ENCODE measurements around the gene S100PBP.

S100PBP gene

GRCh38 chr1:32878183-32878582, 60.7 kb downstream of the S100PBP start:
- Histone ChIP-seq H3K36me3 (ENCODE audit: control insufficient read depth, insufficient read depth, low read length) (no peaks in the 10 kb centered on the region), H3K27me3 (replicated peaks; ENCODE audit: control insufficient read depth, insufficient read depth, low read length, poor library complexity, severe bottlenecking) (no peaks in the 10 kb centered on the region), H3K27ac (ENCODE audit: insufficient read depth, low read length, poor library complexity, severe bottlenecking) (no peak overlapping the region), H3K9me3 (ENCODE audit: control insufficient read depth, low read length) (no peaks in the 10 kb centered on the region), H3K4me1 (ENCODE audit: control insufficient read depth, insufficient read depth, low read length, poor library complexity, severe bottlenecking) (no peaks in the 10 kb centered on the region), H3K4me3 (ENCODE audit: insufficient read depth, low read depth, low read length, poor library complexity, severe bottlenecking) (no peak overlapping the region)
- no peak for DNase-seq

GRCh38 chr1:32878637-32879041, 61.2 kb downstream of the S100PBP start:
- Histone ChIP-seq H3K4me3 (ENCODE audit: insufficient read depth, low read depth, low read length, poor library complexity, severe bottlenecking) (no peak overlapping the region), H3K9me3 (ENCODE audit: control insufficient read depth, low read length) (no peaks in the 10 kb centered on the region), H3K27me3 (replicated peaks; ENCODE audit: control insufficient read depth, insufficient read depth, low read length, poor library complexity, severe bottlenecking) (no peaks in the 10 kb centered on the region), H3K36me3 (ENCODE audit: control insufficient read depth, insufficient read depth, low read length) (no peaks in the 10 kb centered on the region), H3K27ac (ENCODE audit: insufficient read depth, low read length, poor library complexity, severe bottlenecking) (no peak overlapping the region), H3K4me1 (ENCODE audit: control insufficient read depth, insufficient read depth, low read length, poor library complexity, severe bottlenecking) (no peaks in the 10 kb centered on the region)
- no peak for DNase-seq

GRCh38 chr1:32881291-32881690, 63.8 kb downstream of the S100PBP start:
- Histone ChIP-seq H3K27me3 (replicated peaks; ENCODE audit: control insufficient read depth, insufficient read depth, low read length, poor library complexity, severe bottlenecking) (peaks cover 8% of the 10 kb centered on the region), H3K4me1 (ENCODE audit: control insufficient read depth, insufficient read depth, low read length, poor library complexity, severe bottlenecking) (no peaks in the 10 kb centered on the region), H3K9me3 (ENCODE audit: control insufficient read depth, low read length) (no peaks in the 10 kb centered on the region), H3K36me3 (ENCODE audit: control insufficient read depth, insufficient read depth, low read length) (no peaks in the 10 kb centered on the region), H3K27ac (ENCODE audit: insufficient read depth, low read length, poor library complexity, severe bottlenecking) (no peak overlapping the region), H3K4me3 (ENCODE audit: insufficient read depth, low read depth, low read length, poor library complexity, severe bottlenecking) (no peak overlapping the region)
- DNase-seq, result no peak

DNA sequence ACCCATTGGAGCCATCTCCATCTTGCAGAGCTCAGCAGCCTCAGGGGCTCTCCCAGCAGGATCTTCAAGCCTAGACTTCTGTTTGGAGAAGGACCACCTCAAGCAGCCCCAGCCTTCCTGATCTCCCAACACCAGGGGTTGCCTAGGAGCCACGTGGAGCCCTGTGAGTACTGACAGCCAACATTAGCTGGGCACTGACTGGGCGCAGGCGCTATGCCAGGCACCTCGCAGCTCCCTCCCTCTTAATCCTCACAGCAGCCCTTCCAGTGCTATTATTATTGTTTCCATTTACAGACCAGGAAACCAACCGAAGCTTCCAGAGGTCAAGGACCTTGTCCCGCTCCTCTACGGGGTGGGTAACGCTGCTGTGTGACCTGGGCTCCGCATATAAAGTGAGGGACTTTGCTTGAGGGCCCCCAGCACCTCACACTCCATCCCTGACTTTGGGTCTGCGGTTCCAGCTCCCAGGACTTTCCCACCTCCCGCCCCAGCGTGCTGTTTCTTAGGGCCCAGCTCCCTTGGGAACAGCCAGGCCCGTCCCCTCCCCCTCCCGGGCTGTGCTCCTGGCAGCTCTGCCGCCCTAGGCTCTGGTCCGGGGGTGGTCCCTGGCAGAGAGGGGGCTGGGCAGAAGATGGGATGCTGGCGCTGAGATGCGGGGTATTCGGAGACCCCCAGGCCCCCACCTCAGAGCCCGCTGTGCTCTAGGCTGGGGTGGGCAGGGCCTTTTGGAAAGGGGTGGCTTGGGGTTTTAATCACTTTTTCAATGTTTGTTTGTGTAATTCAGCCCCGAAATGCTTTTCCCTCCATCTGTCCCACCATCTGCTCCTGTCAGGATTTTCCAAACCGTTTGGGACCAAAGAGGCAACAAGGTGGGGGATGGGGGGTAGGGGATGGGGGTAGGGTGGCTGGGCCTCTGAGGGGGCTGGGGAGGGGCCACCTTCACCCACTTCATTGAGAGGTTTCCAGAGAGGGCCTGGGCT, 64.7 kb downstream of the S100PBP start:
- Histone ChIP-seq H3K27ac (ENCODE audit: insufficient read depth, low read length, poor library complexity, severe bottlenecking) (no peak overlapping the region), H3K4me1 (ENCODE audit: control insufficient read depth, insufficient read depth, low read length, poor library complexity, severe bottlenecking) (peaks cover 3% of the 10 kb centered on the region), H3K4me3 (ENCODE audit: insufficient read depth, low read depth, low read length, poor library complexity, severe bottlenecking) (no peak overlapping the region), H3K9me3 (ENCODE audit: control insufficient read depth, low read length) (no peaks in the 10 kb centered on the region), H3K27me3 (replicated peaks; ENCODE audit: control insufficient read depth, insufficient read depth, low read length, poor library complexity, severe bottlenecking) (peaks cover 12% of the 10 kb centered on the region), H3K36me3 (ENCODE audit: control insufficient read depth, insufficient read depth, low read length) (no peaks in the 10 kb centered on the region)
- no peak for DNase-seq

- peaks cover 3% of the 10 kb centered on the region for H3K4me1 ChIP-seq (ENCODE audit: control insufficient read depth, insufficient read depth, low read length, poor library complexity, severe bottlenecking)
- DNase-seq, result no peak
- H3K4me3 ChIP-seq (ENCODE audit: insufficient read depth, low read depth, low read length, poor library complexity, severe bottlenecking), result no peak overlapping the region
- H3K27me3 ChIP-seq (replicated peaks; ENCODE audit: control insufficient read depth, insufficient read depth, low read length, poor library complexity, severe bottlenecking), result peaks cover 20% of the 10 kb centered on the region
- no peaks in the 10 kb centered on the region for H3K36me3 ChIP-seq (ENCODE audit: control insufficient read depth, insufficient read depth, low read length)
- no peaks in the 10 kb centered on the region for H3K9me3 ChIP-seq (ENCODE audit: control insufficient read depth, low read length)
- no peak overlapping the region for H3K27ac ChIP-seq (ENCODE audit: insufficient read depth, low read length, poor library complexity, severe bottlenecking)
Observed at GRCh38 chr1:32883338-32884031, 66.0 kb downstream of the S100PBP start.

DNA sequence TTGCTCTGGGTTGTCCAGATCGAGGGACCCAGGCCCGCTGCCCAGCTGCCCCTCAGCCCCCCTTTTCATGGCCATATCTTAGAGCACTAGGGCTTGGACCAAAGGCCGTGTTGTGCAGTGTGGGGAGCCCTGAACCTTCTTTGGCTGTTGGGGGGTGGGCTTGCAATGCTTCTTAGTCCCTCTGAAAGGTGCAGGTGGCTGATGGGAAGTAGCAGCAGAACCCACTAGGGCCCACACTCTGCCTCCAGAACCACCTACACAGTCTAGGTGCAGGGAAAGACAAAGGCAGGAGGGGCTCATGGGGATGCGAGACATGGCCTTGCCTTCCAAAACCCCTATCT, 66.5 kb downstream of the S100PBP start:
- H3K36me3 ChIP-seq (ENCODE audit: control insufficient read depth, insufficient read depth, low read length), result no peaks in the 10 kb centered on the region
- no peak for DNase-seq
- H3K27me3 ChIP-seq (replicated peaks; ENCODE audit: control insufficient read depth, insufficient read depth, low read length, poor library complexity, severe bottlenecking), result peaks cover 22% of the 10 kb centered on the region

GRCh38 chr1:32884726-32885125, 67.3 kb downstream of the S100PBP start:
- Histone ChIP-seq H3K27me3 (replicated peaks; ENCODE audit: control insufficient read depth, insufficient read depth, low read length, poor library complexity, severe bottlenecking) (peaks cover 22% of the 10 kb centered on the region), H3K27ac (ENCODE audit: insufficient read depth, low read length, poor library complexity, severe bottlenecking) (no peak overlapping the region), H3K9me3 (ENCODE audit: control insufficient read depth, low read length) (no peaks in the 10 kb centered on the region), H3K36me3 (ENCODE audit: control insufficient read depth, insufficient read depth, low read length) (no peaks in the 10 kb centered on the region), H3K4me3 (ENCODE audit: insufficient read depth, low read depth, low read length, poor library complexity, severe bottlenecking) (no peak overlapping the region), H3K4me1 (ENCODE audit: control insufficient read depth, insufficient read depth, low read length, poor library complexity, severe bottlenecking) (peaks cover 3% of the 10 kb centered on the region)
- no peak for DNase-seq

More for the DNA sequence above, 66.5 kb downstream of the S100PBP start:
- Histone ChIP-seq H3K4me3 (ENCODE audit: insufficient read depth, low read depth, low read length, poor library complexity, severe bottlenecking) (no peak overlapping the region), H3K4me1 (ENCODE audit: control insufficient read depth, insufficient read depth, low read length, poor library complexity, severe bottlenecking) (peaks cover 3% of the 10 kb centered on the region), H3K9me3 (ENCODE audit: control insufficient read depth, low read length) (no peaks in the 10 kb centered on the region), H3K27ac (ENCODE audit: insufficient read depth, low read length, poor library complexity, severe bottlenecking) (no peak overlapping the region)

- Histone ChIP-seq H3K9me3 (ENCODE audit: control insufficient read depth, low read length) (no peaks in the 10 kb centered on the region), H3K4me1 (ENCODE audit: control insufficient read depth, insufficient read depth, low read length, poor library complexity, severe bottlenecking) (peaks cover 3% of the 10 kb centered on the region), H3K4me3 (ENCODE audit: insufficient read depth, low read depth, low read length, poor library complexity, severe bottlenecking) (no peak overlapping the region), H3K27me3 (replicated peaks; ENCODE audit: control insufficient read depth, insufficient read depth, low read length, poor library complexity, severe bottlenecking) (peaks cover 24% of the 10 kb centered on the region), H3K36me3 (ENCODE audit: control insufficient read depth, insufficient read depth, low read length) (no peaks in the 10 kb centered on the region), H3K27ac (ENCODE audit: insufficient read depth, low read length, poor library complexity, severe bottlenecking) (no peak overlapping the region)
- DNase-seq, result no peak
Observed at GRCh38 chr1:32885676-32886003, 68.2 kb downstream of the S100PBP start.

GRCh38 chr1:32886004-32886827, 68.8 kb downstream of the S100PBP start, which contains the start of gene HPCA:
Gene HPCA (plus strand): TSS chr1:32886491. CDS start chr1:32888899, 2,408 bp downstream.
- Histone ChIP-seq H3K36me3 (ENCODE audit: control insufficient read depth, insufficient read depth, low read length) (no peaks in the 10 kb centered on the region), H3K27me3 (replicated peaks; ENCODE audit: control insufficient read depth, insufficient read depth, low read length, poor library complexity, severe bottlenecking) (peaks cover 26% of the 10 kb centered on the region), H3K27ac (ENCODE audit: insufficient read depth, low read length, poor library complexity, severe bottlenecking) (no peak within 1 kb of the TSS), H3K9me3 (ENCODE audit: control insufficient read depth, low read length) (no peaks in the 10 kb centered on the region), H3K4me1 (ENCODE audit: control insufficient read depth, insufficient read depth, low read length, poor library complexity, severe bottlenecking) (peaks cover 3% of the 10 kb centered on the region), H3K4me3 (ENCODE audit: insufficient read depth, low read depth, low read length, poor library complexity, severe bottlenecking) (no peak within 1 kb of the TSS)
- DNase-seq, result no peak

Measured in effector memory CD4-positive, alpha-beta T cell (primary cell).